ENCODE data around the gene SERPINC1.

DNA sequence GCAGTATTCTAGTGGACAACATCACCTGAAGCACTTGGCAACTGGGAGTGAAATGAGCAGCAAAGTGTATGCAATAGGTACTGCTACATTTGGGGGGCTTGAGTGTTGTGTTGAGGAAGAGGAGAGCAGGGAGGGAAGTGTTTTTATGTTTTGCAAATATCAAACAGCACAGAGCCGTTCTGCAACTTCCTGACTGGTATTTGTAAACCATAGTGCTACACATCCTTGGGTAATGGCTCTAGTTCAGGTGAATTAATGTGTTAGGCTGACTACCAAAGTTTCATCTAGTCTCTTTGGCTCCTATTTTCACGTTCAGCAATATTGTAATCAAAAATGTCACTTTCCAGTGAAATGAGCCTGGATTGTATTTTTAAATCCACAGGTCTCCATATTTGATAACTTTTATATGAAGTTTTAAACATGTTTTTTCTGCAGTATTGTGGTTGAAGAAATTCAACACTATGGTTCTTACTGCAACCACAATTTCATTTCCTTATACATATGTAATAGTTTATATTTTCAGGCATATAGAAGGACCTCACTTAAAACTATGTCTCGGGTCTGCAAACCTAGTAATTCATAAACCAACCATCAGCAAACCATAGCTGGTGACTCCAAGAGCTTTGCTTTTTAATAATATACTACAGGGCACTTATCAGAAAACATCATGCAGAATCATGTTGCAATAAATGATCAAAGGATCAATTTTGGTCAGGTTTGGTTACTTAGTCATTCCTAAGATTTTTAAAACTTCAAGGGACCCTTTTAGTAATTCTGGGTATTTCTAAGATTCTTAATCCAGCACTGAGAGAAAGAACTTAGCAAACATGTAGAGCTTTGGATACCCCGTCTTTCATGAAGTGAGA lies 30.1 kb downstream of the SERPINC1 start:
- TF ChIP-seq, protein P1, sequence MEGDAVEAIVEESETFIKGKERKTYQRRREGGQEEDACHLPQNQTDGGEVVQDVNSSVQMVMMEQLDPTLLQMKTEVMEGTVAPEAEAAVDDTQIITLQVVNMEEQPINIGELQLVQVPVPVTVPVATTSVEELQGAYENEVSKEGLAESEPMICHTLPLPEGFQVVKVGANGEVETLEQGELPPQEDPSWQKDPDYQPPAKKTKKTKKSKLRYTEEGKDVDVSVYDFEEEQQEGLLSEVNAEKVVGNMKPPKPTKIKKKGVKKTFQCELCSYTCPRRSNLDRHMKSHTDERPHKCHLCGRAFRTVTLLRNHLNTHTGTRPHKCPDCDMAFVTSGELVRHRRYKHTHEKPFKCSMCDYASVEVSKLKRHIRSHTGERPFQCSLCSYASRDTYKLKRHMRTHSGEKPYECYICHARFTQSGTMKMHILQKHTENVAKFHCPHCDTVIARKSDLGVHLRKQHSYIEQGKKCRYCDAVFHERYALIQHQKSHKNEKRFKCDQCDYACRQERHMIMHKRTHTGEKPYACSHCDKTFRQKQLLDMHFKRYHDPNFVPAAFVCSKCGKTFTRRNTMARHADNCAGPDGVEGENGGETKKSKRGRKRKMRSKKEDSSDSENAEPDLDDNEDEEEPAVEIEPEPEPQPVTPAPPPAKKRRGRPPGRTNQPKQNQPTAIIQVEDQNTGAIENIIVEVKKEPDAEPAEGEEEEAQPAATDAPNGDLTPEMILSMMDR (IDR thresholded peaks at IDR 0.05), result no peak
- TF ChIP-seq POLR2A (IDR thresholded peaks at IDR 0.05), result no peak
